ENCODE measurements around the gene TIMMDC1.

TIMMDC1 gene, protein sequence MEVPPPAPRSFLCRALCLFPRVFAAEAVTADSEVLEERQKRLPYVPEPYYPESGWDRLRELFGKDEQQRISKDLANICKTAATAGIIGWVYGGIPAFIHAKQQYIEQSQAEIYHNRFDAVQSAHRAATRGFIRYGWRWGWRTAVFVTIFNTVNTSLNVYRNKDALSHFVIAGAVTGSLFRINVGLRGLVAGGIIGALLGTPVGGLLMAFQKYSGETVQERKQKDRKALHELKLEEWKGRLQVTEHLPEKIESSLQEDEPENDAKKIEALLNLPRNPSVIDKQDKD

DNA sequence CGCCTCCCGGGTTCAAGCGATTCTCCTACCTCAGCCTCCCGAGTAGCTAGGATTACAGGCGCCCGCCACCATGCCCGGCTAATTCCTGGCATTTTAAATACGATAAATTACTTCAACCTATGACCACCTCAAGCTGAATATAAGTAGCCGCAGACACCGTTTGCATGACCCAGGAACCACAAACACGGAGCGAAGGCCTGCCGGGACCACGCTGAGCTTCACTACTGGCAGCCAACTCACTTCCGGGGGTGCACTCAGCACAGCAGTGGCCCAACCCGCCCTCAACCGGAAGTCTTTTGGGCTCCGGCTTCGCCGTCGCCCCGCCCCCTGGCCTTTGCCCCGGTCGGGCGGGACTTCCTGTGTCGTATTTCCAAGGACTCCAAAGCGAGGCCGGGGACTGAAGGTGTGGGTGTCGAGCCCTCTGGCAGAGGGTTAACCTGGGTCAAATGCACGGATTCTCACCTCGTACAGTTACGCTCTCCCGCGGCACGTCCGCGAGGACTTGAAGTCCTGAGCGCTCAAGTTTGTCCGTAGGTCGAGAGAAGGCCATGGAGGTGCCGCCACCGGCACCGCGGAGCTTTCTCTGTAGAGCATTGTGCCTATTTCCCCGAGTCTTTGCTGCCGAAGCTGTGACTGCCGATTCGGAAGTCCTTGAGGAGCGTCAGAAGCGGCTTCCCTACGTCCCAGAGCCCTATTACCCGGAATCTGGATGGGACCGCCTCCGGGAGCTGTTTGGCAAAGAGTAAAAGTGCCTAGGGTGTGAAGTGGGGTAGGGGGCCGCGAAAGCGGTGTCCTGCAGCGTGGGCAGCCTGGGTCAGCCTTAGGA lies at the start of gene TIMMDC1:
TSS of gene TIMMDC1 (plus strand) at position 362 of the 826 bp plus-strand sequence. CDS start at position 549, 187 bp downstream.
- DNase-seq (ENCODE audit: low read depth), result peak; percentile 97

DNA sequence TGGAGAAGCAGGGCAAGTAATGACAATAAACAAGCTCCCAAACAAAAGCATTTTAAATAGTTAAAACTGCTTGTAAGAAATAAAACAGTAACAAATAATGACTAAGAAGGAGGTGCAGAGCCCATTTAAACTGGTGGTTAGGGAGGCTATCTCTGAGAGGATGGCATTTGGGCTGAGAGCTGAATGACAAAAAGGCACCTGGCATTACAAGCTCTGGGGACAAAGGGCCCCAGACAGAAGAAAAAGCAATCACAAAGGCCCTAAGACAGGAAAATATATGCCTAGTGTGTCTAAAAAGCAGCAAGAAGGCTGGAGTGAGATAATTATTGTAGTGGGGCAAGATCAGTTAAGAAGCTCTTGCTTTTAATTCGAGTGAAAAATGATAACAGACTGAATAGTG lies 44.5 kb upstream of the TIMMDC1 start:
- DNase-seq (ENCODE audit: low read depth), result no peak

DNA sequence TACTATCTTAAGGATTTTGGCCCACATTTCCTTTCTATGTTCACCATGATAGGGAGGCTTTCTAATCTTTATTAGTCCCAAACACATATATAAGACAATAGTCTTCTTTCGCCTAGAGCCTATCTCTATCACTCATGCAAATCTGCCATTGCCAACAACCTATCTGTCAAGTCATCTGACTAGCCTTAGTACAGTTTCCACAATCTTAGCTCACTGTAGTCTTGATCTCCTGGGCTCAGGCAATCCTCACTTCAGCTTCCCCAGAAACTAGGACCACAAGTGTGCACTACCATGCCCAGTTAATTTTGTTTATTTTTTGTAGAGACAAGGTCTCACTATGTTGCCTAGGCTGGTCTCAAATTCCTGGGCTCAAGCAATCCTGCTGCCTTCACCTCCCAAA lies 41.9 kb upstream of the TIMMDC1 start:
- no peak for DNase-seq (ENCODE audit: low read depth)

DNA sequence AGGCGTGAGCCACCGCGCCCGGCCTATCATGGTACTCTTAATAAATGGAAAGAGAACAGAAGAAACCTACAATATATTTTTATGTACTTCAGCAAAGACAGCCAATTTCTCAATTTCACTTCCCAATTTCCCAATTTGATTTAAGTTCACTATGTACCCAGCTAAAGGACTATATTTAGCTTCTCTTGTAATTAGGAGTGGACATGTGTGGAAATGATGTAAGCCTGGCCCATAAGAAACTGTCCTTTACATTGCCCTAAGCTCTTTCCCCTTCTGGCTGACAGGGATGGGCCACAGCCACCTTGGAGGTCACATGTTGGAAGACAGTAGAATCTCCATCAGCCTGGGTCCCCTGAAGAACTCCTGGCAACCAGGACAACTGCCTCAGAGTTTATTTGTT lies 41.1 kb upstream of the TIMMDC1 start:
- DNase-seq (ENCODE audit: low read depth), result no peak

DNA sequence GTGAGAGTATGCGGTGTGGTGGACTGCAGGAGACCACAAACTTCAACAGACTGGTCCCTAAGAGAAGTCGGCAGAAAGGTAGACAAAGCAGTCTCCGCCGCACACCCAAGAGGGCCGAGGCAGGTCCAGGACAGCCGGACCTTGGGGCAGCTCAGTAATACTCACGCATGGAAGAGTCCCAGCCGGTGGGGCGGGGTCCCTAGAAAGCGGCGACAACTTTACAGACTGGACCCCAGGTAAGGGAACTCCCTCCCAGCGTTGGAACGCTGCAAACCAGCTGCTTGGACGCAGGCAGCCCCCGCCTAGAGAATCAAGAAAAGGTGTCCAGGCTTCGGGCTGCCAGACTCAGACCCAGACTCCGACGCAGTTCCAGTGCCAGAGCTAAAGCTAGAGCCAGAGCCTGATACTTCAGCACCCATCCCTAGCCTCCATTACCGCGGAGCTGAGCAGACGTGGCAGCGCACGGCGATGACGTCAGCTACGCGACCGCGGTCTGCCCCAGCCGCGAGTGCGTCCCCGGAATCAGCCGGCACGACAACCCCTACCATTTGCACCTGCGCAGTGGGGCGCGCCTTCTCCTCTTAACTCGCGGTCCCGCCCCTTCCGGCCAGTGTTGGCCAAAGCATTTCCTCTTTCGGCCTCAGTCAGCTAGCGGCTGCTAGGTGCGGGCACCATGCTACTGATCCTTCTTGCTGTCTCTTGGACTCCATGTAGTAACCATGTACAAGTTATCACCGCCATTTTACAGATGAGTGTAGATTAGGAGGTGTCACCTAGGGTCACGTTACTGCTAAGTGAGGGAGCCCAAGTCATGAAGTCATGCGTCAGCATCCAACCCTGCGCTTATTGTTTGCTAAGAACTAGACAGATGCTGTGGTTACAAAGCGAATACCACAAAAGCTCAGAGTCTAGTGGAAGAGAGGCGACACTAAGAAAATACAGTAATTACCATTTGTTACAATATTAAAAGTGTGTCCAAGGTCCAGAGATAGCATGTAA lies 34.9 kb upstream of the TIMMDC1 start, which contains the start of gene TMEM39A:
TSS of gene TMEM39A (minus strand) at position 445 of the 999 bp plus-strand sequence. CDS start 1,541 bp downstream, outside the sequence.
- peak; percentile 98 for DNase-seq (ENCODE audit: low read depth)

DNA sequence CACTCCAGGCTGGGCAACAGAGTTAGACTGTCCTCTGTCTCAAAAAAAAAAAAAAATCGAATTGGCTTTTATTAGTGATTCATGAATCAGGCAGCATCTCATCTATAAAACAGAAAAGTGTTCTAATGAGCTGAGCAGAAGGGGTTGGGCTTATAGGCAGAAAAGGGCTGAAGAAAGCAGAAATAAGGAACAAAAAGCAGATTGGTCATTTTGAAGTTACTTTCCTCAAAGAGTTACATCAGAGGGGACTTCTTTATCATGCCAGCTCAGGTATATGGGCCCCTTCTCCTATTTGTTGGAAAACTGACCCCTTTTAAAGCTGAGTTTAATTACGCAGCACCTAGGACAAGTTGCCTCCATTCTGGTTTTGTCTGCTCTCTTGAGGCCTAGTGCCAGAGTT lies 30.3 kb upstream of the TIMMDC1 start:
- DNase-seq (ENCODE audit: low read depth), result no peak

DNA sequence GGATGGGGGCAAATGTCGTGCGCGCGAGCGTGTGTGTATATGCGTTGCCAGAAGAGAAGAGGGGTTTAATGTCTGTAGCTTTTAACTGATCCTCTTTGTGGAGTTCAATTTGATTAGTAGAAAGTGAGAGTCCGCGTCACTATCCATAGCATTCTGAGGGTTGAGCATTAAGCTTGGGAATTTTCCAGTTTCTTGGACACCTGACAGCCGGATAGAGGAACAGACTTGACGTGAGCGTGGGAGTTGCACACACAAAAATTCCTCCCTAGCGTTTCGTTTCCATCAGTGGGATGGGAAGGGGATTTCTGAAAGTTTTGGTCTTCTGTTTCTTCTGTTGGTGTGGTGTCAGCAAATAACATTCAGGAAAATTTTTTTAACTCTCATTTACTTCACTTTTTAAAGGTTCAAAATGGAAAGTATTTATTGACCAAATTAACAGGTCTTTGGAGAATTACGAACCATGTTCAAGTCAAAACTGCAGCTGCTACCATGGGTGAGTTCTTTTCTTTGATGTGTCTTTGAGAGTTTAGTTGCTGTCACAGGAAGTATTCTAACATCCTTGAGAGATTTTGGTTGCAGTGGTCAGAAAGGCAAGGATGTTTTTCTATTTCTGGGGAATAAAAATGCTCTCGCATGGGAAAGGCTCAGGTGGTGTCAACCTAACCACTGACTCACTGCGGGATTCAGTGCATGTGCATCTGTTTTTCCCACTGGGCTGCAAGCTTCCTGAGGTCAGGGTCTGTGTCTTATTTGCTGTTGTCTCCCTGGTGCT lies 28.7 kb upstream of the TIMMDC1 start:
- no peak for DNase-seq (ENCODE audit: low read depth)

DNA sequence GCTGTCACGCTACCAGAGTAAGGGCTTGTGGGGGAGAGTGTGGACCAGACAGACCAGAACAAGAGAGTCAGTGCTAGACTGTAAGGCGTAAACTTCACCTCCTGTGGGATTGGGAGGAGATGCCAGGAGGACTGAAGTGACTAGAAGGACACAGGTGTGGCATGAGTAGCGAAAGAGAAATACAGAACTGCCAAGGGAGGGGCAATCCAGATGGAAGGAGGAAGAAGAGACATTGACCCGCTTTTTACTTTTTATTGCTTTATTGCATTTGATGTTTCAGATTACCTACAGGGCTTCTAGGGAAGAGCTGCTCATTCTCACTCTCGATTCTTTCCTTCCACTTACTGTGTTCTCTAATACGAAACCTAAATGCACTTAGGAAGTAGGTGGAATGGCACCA lies 27.5 kb upstream of the TIMMDC1 start:
- no peak for DNase-seq (ENCODE audit: low read depth)

DNA sequence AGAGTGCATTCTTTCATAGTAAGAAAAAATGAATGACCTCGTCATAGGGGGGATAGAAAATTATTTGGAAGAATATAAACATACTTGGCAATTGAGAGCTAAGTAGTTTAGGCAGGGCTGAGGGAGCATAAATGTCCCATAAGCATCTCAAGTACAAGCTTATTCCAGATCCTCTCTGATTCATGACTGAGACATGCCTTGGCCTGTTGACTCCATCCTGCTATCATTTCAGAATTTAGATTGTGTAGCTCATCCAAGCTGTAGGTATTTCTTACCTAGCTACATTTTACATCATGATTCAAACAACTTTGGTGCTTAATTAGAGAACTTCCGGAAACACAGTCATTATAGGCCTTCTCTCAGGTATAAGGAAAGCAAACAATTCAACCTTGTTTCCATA lies 17.3 kb upstream of the TIMMDC1 start:
- no peak for DNase-seq (ENCODE audit: low read depth)

DNA sequence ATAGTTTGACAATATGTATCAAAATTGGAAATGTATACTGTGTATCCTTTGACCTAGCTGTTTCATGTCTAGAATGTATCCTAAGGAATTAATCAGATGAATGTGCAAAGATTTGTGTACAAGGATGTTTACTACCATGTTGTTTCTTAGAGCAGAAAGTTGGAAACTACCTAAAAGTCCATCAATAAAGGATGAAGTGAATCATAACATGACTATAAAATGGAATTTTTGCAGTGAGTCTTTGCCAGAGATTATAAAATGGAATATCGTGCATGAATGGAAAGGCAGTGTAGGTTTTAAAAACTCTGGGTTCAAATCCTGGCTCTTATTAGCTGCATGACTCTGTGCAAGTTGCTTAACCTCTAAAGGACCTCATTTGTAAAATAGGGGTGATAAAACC lies 15.2 kb upstream of the TIMMDC1 start:
- no peak for DNase-seq (ENCODE audit: low read depth)

DNA sequence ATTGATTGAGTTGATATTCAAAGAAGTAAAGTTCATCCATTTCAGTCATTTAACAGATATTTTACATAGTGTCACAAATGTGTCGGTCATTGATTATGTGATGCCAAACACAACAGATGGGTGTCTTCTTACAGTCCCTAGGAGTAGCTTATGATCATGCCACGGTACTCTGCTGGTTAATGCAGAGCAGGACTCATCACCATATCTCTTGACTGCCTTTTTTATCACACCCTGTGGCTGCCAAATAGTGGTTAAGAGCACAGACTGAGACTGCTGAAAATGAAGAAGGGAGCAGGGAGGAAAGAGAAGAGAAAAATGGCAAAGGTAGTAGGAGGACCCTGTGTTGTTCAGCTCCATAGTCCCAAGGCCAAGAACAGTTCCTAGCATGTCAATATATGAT lies 12.8 kb upstream of the TIMMDC1 start:
- no peak for DNase-seq (ENCODE audit: low read depth)

DNA sequence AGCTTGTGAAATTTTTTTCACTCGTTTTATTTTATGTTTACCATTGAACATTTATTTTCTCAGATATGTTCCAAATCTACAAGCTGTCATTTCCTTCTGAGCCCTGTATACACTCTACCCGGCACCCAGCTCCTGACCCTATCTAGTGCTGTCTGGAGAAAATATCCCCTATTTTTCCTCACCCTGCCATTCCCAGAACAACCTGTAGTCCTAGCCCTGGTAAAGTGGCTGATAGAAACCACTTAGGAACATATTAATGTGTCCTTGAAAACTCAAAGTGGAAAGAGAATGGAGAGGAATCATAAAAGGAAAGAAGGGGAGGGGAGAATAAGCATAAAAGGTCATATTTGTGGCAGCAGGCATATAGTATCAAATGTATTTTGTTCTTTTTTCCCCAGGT lies 8.2 kb upstream of the TIMMDC1 start:
- no peak for DNase-seq (ENCODE audit: low read depth)

DNA sequence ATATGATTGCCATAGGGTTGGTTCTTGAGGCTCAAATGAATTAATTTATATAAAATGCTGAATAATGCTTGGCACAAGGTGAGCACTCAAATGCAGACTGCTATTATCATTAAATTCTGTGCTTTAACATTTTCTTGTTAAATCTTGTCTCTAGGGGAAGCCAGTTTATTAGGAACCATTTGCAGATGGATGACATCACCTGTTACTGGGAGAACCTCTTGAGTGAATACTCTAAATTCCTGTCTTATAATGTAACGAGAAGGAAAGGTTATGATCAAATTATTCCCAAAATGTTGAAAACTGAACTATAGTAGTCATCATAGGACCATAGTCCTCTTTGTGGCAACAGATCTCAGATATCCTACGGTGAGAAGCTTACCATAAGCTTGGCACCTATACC lies 6.2 kb upstream of the TIMMDC1 start:
- no peak for DNase-seq (ENCODE audit: low read depth)

DNA sequence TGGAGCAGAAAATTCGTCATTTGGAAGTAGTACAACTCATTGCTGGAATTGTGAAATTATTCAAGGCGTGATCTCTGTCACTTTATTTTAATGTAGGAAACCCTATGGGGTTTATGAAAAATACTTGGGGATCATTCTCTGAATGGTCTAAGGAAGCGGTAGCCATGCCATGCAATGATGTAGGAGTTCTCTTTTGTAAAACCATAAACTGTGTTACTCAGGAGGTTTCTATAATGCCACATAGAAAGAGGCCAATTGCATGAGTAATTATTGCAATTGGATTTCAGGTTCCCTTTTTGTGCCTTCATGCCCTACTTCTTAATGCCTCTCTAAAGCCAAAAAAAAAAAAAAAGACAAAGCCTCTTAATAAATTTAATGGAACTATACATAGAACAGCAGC lies 5.5 kb upstream of the TIMMDC1 start:
- DNase-seq (ENCODE audit: low read depth), result no peak

DNA sequence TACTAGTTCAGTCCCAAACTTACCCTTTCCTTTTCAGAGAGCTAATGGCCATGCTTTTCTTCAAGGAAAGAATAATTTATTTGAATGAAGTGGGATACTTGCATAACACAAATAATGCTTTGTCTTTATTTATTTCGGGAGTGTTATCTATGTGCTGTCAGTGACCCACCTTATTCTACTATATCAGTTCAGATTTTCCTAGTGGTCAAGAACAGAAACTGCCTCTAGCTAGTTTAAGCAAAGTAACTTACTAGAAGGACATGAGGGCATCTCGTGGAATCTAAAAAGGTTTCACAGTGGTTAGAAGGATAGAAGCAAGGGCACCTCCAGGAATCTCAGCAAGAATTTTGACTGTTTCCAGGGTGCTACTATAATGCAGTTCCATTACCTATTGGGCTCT lies 3.8 kb upstream of the TIMMDC1 start:
- DNase-seq (ENCODE audit: low read depth), result no peak

DNA sequence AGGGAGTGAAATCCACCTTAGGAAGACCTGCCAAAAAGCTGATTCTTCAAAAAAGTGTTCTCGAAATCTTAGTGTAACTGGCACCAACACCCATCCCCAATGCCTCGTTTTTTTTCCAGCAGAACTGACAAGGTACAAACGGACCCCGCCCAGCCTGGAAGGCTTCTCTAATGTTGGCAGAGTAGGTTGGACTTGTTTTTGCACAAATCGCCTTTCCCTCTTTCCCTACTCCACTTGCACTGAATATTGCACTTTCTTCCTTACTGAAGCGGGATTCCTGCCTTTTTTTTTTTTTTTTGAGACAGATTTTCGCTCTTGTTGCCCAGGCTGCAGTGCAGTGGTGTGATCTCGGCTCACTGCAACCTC lies 544 bp upstream of the TIMMDC1 start:
- DNase-seq (ENCODE audit: low read depth), result no peak

DNA sequence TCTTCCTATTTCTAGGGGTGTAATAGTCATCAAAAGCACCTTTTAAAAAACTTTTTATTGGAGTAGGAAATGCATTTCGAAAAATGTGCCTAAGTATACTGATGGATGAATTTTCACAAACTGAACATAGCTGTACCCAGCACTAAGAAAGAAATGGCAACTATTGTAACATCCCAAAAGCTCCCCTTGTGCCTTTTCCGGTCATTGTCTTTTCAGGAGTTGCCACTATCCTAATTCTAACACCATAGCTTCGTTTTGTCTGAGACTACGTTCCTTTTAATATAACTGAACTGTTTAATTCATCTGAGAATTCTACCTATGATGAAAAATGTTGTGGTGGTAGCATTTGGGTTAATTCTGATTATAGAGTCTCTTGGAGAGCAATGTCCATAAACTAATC lies 1.9 kb downstream of the TIMMDC1 start:
- DNase-seq (ENCODE audit: low read depth), result no peak

DNA sequence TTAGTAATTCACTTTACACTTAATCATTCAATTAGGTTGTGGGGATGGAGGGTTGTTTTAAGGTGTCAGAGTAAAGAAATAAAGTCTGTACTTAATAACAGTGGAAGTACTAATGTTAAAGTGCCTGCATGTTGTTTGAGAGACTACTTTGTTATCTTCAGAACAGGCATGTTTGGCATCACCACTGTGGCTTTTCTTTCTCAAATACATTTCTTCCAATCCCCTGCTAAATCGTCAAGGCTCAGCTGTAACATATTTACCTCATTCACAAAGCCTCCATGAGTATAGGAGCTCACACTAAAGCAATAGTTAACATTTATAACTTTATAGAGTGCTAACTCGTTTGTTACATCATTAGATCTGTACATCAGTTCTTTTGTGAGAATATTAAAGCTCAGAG lies 2.6 kb downstream of the TIMMDC1 start:
- DNase-seq (ENCODE audit: low read depth), result no peak

DNA sequence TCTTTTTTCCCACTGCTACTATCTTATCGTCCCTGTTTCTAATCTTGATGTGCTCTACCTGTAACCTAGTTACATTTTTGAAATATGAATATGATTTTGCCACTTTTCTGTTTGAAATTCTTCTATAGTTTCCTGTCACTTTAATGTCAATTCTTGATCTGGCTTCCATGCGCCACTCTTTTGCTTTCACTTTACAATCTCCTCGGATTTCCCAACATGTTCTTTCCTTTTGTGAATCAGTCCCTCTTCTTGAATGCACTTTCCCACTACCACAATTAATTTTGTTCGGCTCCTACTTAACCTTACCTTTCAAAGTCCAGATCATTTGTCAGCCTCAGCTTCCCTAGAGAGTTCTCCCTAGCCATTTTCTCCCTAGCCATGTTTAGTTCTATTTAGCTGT lies 8.3 kb downstream of the TIMMDC1 start:
- no peak for DNase-seq (ENCODE audit: low read depth)

DNA sequence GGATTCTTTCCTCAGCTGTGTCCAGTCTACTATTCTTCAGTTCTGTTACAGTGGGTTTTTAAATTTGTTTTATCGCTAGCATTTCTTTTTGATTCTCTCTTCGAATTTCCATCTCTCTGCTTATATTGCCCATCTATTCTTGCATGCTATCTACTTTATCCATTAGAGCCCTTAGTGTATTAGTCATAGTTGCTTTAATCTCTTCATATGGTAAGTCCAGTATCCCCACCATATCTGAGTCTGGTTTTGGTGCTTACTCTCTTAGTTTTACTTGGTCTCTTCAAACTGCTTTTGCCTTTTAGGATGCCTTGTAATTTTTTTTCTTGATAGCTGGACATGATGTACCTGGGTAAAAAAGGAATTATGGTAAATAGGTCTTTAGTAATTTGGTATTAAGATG lies 9.1 kb downstream of the TIMMDC1 start:
- no peak for DNase-seq (ENCODE audit: low read depth)

DNA sequence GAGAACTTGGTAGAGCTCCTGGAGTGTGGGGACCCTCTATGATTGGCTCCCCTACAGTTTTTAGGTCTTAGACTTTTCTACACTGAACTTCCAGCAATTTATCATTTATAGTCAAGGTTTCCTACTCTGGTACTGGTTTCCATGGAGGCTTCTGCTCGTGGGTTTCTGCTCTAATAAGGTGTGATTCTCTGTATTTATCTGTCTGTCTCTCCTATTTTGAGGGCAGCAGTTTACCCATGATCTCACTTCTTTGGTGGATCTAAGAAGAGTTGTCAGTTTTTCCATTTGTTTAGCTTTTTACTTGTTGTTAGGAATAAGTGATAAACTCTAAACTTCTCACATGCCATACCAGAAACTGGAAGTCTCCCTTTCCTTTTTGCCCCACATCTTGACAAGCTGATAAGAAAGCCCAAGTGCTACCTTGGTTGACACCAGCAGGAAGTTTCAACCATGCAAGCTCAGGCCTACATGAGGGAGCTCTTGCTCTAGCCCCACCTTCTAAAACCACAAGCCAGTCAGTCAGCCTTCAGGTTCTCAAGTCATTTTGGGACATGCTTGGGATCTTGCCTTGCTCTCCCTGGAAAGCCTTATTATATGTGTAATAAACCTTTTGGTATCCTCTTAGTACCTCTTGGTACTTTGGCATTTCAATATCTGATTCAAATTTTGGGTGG lies 10.0 kb downstream of the TIMMDC1 start:
- DNase-seq (ENCODE audit: low read depth), result no peak
